Small intestine (tissue), 7 donors: ENCODE measurements around the gene VASP. TPM values are rescaled to one million over a fixed set of nuclear protein-coding genes. Genes with fewer than 3 reads are reported as not detected.

ENCODE experiments used
- DNase-seq, 2 donors: peaks; one replicate each; pipeline versions ENCODE4 v3.0.0 to v3.0.0-alpha.2; 2013
- FAIRE-seq: peaks from 2 replicates; lab custom pipeline; 2012; peaks lifted over from hg19 to GRCh38; lab: Jason Lieb, UNC
- H3K27ac ChIP-seq, 3 donors: one replicate each; pipeline ENCODE4 v1.5.1; 2013; ENCODE audit warnings: low read length in 2 of 3, mild to moderate bottlenecking in 2 of 3, control low read depth in 1 of 3, inconsistent platforms in 1 of 3, low read depth in 1 of 3, moderate library complexity in 1 of 3
- H3K27me3 ChIP-seq, 3 donors: one replicate each; pipeline ENCODE4 v1.6.1; 2013; ENCODE audit warnings: low read length in 3 of 3, inconsistent platforms in 1 of 3; ENCODE audit not compliant: control insufficient read depth in 3 of 3, insufficient read depth in 3 of 3
- H3K36me3 ChIP-seq, 3 donors: one replicate each; pipeline ENCODE4 v1.6.1; 2013; ENCODE audit warnings: low read length in 3 of 3, inconsistent platforms in 1 of 3, low read depth in 1 of 3, mild to moderate bottlenecking in 1 of 3, moderate library complexity in 1 of 3; ENCODE audit not compliant: control insufficient read depth in 3 of 3, insufficient read depth in 2 of 3
- H3K4me1 ChIP-seq, 3 donors: one replicate each; pipeline ENCODE4 v1.6.1; 2013; ENCODE audit warnings: low read length in 2 of 3, inconsistent platforms in 1 of 3, low read depth in 1 of 3, mild to moderate bottlenecking in 1 of 3, moderate library complexity in 1 of 3; ENCODE audit not compliant: control insufficient read depth in 3 of 3, insufficient read depth in 2 of 3
- H3K4me3 ChIP-seq, 3 donors: one replicate each; pipeline ENCODE4 v1.5.1; 2013; ENCODE audit warnings: low read length in 3 of 3, control low read depth in 1 of 3, inconsistent platforms in 1 of 3, low read depth in 1 of 3, mild to moderate bottlenecking in 1 of 3, moderate library complexity in 1 of 3
- H3K9me3 ChIP-seq, 2 donors: one replicate each; pipeline ENCODE4 v1.6.1; 2013; ENCODE audit warnings: low read depth in 1 of 2, low read length in 1 of 2; ENCODE audit not compliant: control insufficient read depth in 2 of 2, insufficient read depth in 1 of 2
- WGBS, 3 donors: extraction: QIAGEN DNeasy Blood & Tissue Kit; methylation state at CpG; one replicate each; pipeline ENCODE4 v1.1.7; 2013; 5-methylcytosine and 5-hydroxymethylcytosine counted together
- polyA plus RNA-seq, 4 donors: library from polyadenylated mRNA; stranded (reverse) in 3 of 4; unstranded in 1 of 4; fragments of 200-250 nt in 3 of 4; fragments of 120-200 nt in 1 of 4; gene quantifications; one replicate each; pipeline versions ENCODE4 v1.2.1 to v1.2.3, GENCODE V29; 2013
- donor health status: healthy with polysubstance abuse.
- donor health status: control.
- donor health status: control.
- donor health status: Bipolar disorder and iron deficiency.
- donor health status: healthy.

The VASP gene
- polyA plus RNA-seq, 4 donors = 50.4 to 132 (median 111) TPM

DNA sequence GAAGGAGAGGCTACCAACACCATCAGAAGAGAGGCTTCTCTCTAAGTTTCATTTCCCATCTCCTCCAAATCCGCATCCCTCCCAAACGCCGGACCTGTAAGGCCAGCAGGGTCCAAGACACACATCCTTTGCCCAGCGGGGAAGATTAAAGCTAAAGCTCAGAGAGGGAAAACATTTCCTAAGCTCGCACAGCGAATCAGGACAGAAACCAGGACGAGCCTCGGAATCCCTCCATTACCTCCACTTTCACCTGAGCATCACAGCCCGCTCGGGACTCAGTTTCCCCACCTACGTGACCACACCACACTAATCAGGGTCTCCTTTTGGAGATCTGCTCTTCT is 40.2 kb upstream of the VASP start:
- 2% methylated on average over 11 of the region's 11 CpGs for WGBS, 3 donors
- no peak for DNase-seq
- Histone ChIP-seq H3K9me3 (no peaks in the 10 kb centered on the region), H3K27ac (peak overlapping the region in 1 of 3 donors; percentile 96), H3K4me1 (peaks cover 2 to 20% (median 4%) of the 10 kb centered on the region in 3 donors), H3K36me3 (no peaks in the 10 kb centered on the region), H3K27me3 (peaks cover 0 to 33% (median 0%) of the 10 kb centered on the region in 3 donors), H3K4me3 (peak overlapping the region in 2 of 3 donors; percentile 58 to 84)
- no peak for FAIRE-seq

DNA sequence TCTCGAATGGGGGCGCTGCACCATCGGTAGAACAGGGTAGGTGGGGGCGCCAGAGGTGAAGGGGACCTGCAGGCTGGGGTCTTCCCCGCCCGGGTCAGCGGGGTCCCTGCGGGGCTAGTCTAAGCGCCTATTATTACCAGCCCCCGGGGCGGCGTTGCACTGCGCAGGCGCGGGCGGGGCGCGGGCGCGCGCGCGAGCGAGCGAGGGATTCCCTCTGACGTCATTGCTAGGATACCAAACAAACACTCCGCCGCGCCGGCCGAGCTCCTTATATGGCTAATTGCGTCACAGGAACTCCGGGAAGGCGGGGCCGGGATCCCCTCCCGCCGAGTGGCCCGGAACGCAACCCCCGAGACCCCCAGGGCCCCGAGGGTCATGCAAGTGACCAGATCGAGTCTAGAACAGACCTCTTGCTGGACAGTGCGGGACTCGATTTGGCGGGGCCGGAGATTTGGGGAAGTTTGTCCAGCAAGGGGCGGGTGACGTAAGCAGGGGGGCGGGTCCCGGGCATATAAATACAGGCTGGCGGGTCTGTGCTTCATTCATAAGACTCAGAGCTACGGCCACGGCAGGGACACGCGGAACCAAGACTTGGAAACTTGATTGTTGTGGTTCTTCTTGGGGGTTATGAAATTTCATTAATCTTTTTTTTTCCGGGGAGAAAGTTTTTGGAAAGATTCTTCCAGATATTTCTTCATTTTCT is 39.7 kb upstream of the VASP start, which contains the start of gene FOSB:
Gene FOSB (plus strand): TSS at position 541 of the 703 bp plus-strand sequence. CDS start 591 bp downstream, outside the sequence.
- peak within 1 kb of the TSS; percentile 49 to 84 (median 58) for H3K4me3 ChIP-seq

DNA sequence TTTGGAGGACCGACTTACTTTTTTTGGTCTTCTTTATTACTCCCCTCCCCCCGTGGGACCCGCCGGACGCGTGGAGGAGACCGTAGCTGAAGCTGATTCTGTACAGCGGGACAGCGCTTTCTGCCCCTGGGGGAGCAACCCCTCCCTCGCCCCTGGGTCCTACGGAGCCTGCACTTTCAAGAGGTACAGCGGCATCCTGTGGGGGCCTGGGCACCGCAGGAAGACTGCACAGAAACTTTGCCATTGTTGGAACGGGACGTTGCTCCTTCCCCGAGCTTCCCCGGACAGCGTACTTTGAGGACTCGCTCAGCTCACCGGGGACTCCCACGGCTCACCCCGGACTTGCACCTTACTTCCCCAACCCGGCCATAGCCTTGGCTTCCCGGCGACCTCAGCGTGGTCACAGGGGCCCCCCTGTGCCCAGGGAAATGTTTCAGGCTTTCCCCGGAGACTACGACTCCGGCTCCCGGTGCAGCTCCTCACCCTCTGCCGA is 39.1 kb upstream of the VASP start:
- FAIRE-seq = no peak
- no peaks in the 10 kb centered on the region for H3K36me3 ChIP-seq
- H3K9me3 ChIP-seq = no peaks in the 10 kb centered on the region
- H3K4me1 ChIP-seq = peaks cover 2 to 27% (median 4%) of the 10 kb centered on the region in 3 donors
- H3K27ac ChIP-seq = peak overlapping the region; percentile 27 to 96 (median 93)
- DNase-seq = peak in 1 of 2 donors; percentile 23
- WGBS, 3 donors = 1% methylated on average over 31 of the region's 31 CpGs
- peak overlapping the region in 2 of 3 donors; percentile 58 to 84 for H3K4me3 ChIP-seq
- peaks cover 0 to 44% (median 0%) of the 10 kb centered on the region in 3 donors for H3K27me3 ChIP-seq

More for the DNA sequence above, 39.7 kb upstream of the VASP start, which contains the start of gene FOSB:
- Histone ChIP-seq H3K9me3 (no peaks in the 10 kb centered on the region), H3K27me3 (peaks cover 0 to 38% (median 0%) of the 10 kb centered on the region in 3 donors), H3K36me3 (no peaks in the 10 kb centered on the region), H3K27ac (peak within 1 kb of the TSS; percentile 35 to 96 (median 93)), H3K4me1 (peaks cover 2 to 22% (median 4%) of the 10 kb centered on the region in 3 donors)
- peak; percentile 94 to 96 for DNase-seq
- 0 to 1% (median 0%) methylated on average over 54 to 56 of the region's 56 CpGs for WGBS, 3 donors
- no peak for FAIRE-seq

DNA sequence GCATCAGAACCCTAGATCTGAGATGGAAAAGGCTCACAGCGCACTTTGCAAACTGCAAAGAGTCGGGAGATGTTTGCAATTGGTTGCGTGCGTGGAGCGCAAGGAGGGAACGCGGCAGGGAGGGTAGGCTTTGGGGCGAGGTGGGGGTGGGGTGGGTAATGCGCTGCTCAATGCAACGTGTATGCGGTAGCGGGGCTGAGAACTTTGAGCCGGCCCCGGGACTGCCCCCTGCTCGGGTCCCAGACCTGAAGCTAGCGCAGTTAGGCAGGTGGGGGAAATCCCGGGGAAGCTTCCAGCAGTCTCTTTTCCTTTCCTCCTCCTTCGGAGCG is 38.5 kb upstream of the VASP start:
- Histone ChIP-seq H3K27ac (peak overlapping the region; percentile 35 to 96 (median 93)), H3K36me3 (no peaks in the 10 kb centered on the region), H3K4me3 (peak overlapping the region; percentile 49 to 84 (median 58)), H3K27me3 (peaks cover 0 to 49% (median 0%) of the 10 kb centered on the region in 3 donors), H3K9me3 (no peaks in the 10 kb centered on the region), H3K4me1 (peaks cover 2 to 27% (median 4%) of the 10 kb centered on the region in 3 donors)
- 0 to 1% (median 0%) methylated on average over 17 to 19 of the region's 19 CpGs for WGBS, 3 donors
- DNase-seq = no peak
- FAIRE-seq = no peak

DNA sequence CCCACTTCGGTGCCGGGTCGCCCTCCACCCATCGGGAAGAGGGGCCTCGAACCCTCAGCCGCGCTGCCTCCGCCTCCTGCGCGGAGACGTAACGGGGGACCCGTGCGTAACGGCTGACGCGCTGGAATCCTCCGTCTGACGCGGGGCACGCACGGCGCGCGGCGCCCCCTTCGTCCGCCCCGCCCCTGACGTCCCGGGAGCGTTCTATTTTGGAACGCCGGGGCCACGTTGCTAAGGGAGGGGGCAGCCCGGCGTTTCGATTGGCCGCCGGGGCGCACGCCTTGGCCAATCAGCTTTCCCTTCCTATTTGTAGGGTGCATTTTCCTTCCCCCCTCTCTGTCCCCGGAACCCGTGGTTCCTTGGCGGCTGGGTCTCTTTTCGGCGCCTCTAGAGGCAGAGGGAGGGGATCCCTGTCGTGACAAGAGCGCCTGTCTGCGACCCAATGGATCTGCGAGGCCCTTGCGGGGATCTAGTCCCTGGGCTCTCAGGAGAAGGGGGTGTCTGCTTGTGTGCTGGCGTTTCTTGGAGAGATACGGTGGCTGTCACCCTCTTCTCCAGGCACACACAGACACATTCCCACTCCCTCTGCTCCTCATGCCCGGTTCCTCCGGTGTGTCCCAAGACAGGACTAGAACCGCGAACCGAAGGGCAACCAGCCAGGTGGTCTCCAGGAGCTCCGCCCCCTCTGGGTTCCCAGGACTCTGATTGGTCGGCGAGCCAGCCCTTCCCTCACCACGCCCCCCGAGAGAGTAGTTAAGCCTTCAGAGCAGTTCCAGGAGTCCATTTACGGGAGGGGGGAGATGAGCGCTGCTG is 37.9 kb upstream of the VASP start:
- Histone ChIP-seq H3K4me1 (peaks cover 2 to 27% (median 4%) of the 10 kb centered on the region in 3 donors), H3K27me3 (peaks cover 0 to 55% (median 0%) of the 10 kb centered on the region in 3 donors), H3K27ac (peak overlapping the region; percentile 80 to 96 (median 93)), H3K9me3 (no peaks in the 10 kb centered on the region), H3K4me3 (peak overlapping the region; percentile 49 to 84 (median 58)), H3K36me3 (no peaks in the 10 kb centered on the region)
- DNase-seq (peak; percentile 94 to 96), FAIRE-seq (no peak)
- WGBS, 3 donors = 0% methylated on average over 53 to 66 of the region's 66 CpGs

DNA sequence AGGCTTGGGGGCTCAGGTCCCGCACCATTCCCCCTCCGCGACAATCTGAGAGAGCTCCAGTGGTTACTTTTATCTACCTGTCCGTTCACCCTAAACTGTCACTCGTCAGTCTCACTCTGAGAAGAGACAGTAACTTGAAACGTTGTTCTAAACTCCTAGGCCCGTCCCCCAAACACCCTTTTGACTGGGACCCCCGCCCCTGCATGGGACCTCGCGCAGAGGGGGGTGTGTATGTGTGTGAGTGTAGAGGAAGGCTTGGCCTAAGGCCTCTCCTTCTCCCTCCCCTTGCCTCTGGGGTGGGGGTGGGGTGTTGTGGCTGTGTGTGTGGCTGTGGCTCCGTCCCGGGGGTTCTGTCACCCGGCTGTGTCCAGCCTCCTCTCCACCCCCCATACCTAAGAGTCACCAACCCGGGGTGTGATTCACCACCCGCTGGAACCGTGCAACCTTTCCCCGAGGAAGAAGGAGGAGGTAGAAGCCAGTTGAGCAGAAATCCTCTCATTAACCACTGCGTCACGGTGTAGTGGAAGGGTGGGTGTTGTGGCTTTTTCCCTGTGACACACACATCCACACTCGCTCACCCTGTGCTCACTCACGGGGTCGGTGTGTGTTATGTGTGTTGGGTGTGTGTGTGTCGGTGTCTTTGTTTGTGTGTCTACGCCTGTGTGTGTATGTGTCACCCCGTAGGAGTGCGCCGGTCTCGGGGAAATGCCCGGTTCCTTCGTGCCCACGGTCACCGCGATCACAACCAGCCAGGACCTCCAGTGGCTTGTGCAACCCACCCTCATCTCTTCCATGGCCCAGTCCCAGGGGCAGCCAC is 37.1 kb upstream of the VASP start:
- Histone ChIP-seq H3K27me3 (peaks cover 0 to 57% (median 0%) of the 10 kb centered on the region in 3 donors), H3K4me3 (peak overlapping the region in 2 of 3 donors; percentile 58 to 84), H3K4me1 (peaks cover 2 to 27% (median 4%) of the 10 kb centered on the region in 3 donors), H3K36me3 (no peaks in the 10 kb centered on the region), H3K9me3 (no peaks in the 10 kb centered on the region), H3K27ac (peak overlapping the region; percentile 80 to 96 (median 93))
- FAIRE-seq = no peak
- no peak for DNase-seq
- WGBS, 3 donors = 34 to 41% (median 40%) methylated on average over 30 to 33 of the region's 33 CpGs

DNA sequence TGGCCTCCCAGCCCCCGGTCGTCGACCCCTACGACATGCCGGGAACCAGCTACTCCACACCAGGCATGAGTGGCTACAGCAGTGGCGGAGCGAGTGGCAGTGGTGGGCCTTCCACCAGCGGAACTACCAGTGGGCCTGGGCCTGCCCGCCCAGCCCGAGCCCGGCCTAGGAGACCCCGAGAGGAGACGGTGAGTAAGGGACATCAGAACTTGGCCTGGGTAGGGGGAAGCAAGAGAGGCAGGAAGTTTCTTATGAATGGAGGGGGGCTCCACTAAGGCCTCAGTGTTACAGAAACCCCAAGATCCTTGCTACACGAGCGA is 36.6 kb upstream of the VASP start:
- 92 to 97% (median 94%) methylated on average over 13 to 15 of the region's 15 CpGs for WGBS, 3 donors
- peaks cover 2 to 27% (median 4%) of the 10 kb centered on the region in 3 donors for H3K4me1 ChIP-seq
- no peak overlapping the region for H3K4me3 ChIP-seq
- no peak for DNase-seq
- no peak for FAIRE-seq
- no peaks in the 10 kb centered on the region for H3K36me3 ChIP-seq
- H3K9me3 ChIP-seq = no peaks in the 10 kb centered on the region
- no peak overlapping the region for H3K27ac ChIP-seq
- peaks cover 0 to 60% (median 0%) of the 10 kb centered on the region in 3 donors for H3K27me3 ChIP-seq
